ENCODE results near the gene PHF2. TPM values are rescaled to one million over a fixed set of nuclear protein-coding genes. Genes with fewer than 3 reads are reported as not detected.

Gene PHF2
- total and polyA plus RNA-seq, 2 of the 4 experiments (the other 2 are of a cell fraction): 5.9 to 9.5 TPM

DNA sequence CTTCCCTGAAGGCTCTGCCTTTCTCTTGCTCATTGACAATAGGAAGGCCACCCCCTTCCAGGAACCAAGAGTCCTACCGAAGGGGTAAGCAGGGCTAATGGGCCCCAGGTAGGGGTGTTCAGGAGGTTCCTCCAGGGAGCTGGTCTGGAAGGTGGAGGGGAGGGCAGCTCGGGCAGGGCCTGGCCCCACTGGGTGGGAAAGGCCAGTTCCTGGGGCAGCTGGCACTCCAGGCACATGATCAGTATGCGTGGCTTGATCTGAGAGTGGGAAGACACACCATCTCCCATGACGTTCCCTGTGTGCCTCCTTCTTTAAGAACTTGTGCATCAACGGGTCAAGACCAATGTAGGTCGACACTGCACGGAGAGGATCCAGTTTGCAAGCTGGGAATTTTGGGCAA lies 149.8 kb downstream of the PHF2 start:
- H2AK5ac ChIP-seq (ENCODE audit: low read depth, low read length): no peak overlapping the region

More for the DNA sequence above, 149.8 kb downstream of the PHF2 start:
- H3K9ac ChIP-seq (ENCODE audit: low read depth, low read length): no peak overlapping the region
- no peak for DNase-seq
- intact Hi-C loops (cut with micrococcal nuclease): no loop called here
- no peak overlapping the region for H3K27ac ChIP-seq (ENCODE audit: insufficient read depth, low read length)
- no peaks in the 10 kb centered on the region for H3K27me3 ChIP-seq (ENCODE audit: control insufficient read depth, insufficient read depth, low read length)
- H4K5ac ChIP-seq (ENCODE audit: low read depth, low read length): no peak overlapping the region
- no peaks in the 10 kb centered on the region for H4K20me1 ChIP-seq (ENCODE audit: insufficient read depth, low read length)
- peak overlapping the region; percentile 63 for H2AK9ac ChIP-seq (replicated peaks; ENCODE audit: low read depth, low read length, poor library complexity)
- in situ Hi-C loops (cut with MboI; ENCODE audit: low sequenced_read_pairs): loop anchor here (25.0 kb wide), 1 partner anchor 511 kb away; no protein-coding TSS in a partner anchor
- H3K4me3 ChIP-seq (ENCODE audit: insufficient read depth, low read depth, low read length): no peak overlapping the region
- H2BK120ac ChIP-seq (ENCODE audit: low read depth, low read length): no peak overlapping the region
- H2AFZ ChIP-seq (replicated peaks; ENCODE audit: low read length, poor library complexity): no peak overlapping the region
- no peak overlapping the region for H3K4me2 ChIP-seq (ENCODE audit: low read depth, low read length)
- no peaks in the 10 kb centered on the region for H3K4me1 ChIP-seq (ENCODE audit: control insufficient read depth, insufficient read depth, low read length)
- ChIA-PET POLR2A (ENCODE audit: unreplicated experiment) (no interaction called here), CTCF (no interaction called here)
- no peak overlapping the region for H2BK20ac ChIP-seq (ENCODE audit: low read depth, low read length)
- H4K8ac ChIP-seq (ENCODE audit: low read depth in 2 of 2, low read length in 2 of 2): no peak overlapping the region
- H3K18ac ChIP-seq (ENCODE audit: low read depth, low read length): no peak overlapping the region
- 68% methylated on average over 5 of the region's 7 CpGs; no CpG with 5 or more reads in 1 of the 2 experiments for WGBS, 2 experiments (ENCODE audit: extremely low coverage in 2 of 2, insufficient read length in 1 of 2)
- H3K56ac ChIP-seq (ENCODE audit: extremely low read depth, insufficient read depth, low read length): no peak overlapping the region
- no peak overlapping the region for H3K23ac ChIP-seq (ENCODE audit: low read depth, low read length)
- BruUV-seq (replicated peaks): no TSS peak
- H3K9me1 ChIP-seq (ENCODE audit: insufficient read depth, low read length): no peaks in the 10 kb centered on the region
- no peak overlapping the region for H3K4ac ChIP-seq (ENCODE audit: low read depth, low read length)
- no peak overlapping the region for H2BK15ac ChIP-seq (ENCODE audit: low read depth, low read length)
- H3K9me3 ChIP-seq (ENCODE audit: control insufficient read depth, insufficient read depth, low read length): peaks cover 2% of the 10 kb centered on the region; the same call in 1 of the 2 replicates
- dilution Hi-C loops (cut with HindIII; ENCODE audit: low sequenced_read_pairs, unreplicated experiment): no loop called here
- no peak overlapping the region for H3K14ac ChIP-seq (replicated peaks; ENCODE audit: low read depth, low read length)
- H2BK5ac ChIP-seq (ENCODE audit: low read depth, low read length, poor library complexity, severe bottlenecking): no peak overlapping the region
- H3K79me1 ChIP-seq (ENCODE audit: low read depth in 1 of 2, low read length in 2 of 2): no peaks in the 10 kb centered on the region
- H4K91ac ChIP-seq (ENCODE audit: insufficient read depth, low read depth, low read length): no peak overlapping the region
- TF ChIP-seq MAFK (IDR thresholded peaks at IDR 0.05; ENCODE audit: low read depth, low read length): no peak
- TF ChIP-seq RCOR1 (IDR thresholded peaks at IDR 0.05; ENCODE audit: insufficient replicate concordance, low read length): no peak
- no peak for TF ChIP-seq CEBPB (IDR thresholded peaks at IDR 0.05; ENCODE audit: low read depth, low read length)
- no peak for TF ChIP-seq MXI1 (IDR thresholded peaks at IDR 0.05; ENCODE audit: borderline replicate concordance, low read depth, low read length)
- no peak for TF ChIP-seq ELK1 (IDR thresholded peaks at IDR 0.05; ENCODE audit: borderline replicate concordance, low read depth, low read length)
- no peak for TF ChIP-seq MAZ (IDR thresholded peaks at IDR 0.05; ENCODE audit: borderline replicate concordance, low read depth, low read length)
- no peak for TF ChIP-seq FOS (IDR thresholded peaks at IDR 0.05; ENCODE audit: low read depth, low read length)
- TF ChIP-seq, protein P1, sequence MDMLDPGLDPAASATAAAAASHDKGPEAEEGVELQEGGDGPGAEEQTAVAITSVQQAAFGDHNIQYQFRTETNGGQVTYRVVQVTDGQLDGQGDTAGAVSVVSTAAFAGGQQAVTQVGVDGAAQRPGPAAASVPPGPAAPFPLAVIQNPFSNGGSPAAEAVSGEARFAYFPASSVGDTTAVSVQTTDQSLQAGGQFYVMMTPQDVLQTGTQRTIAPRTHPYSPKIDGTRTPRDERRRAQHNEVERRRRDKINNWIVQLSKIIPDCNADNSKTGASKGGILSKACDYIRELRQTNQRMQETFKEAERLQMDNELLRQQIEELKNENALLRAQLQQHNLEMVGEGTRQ (IDR thresholded peaks at IDR 0.05; ENCODE audit: low read depth, low read length): no peak
- TF ChIP-seq SMC3 (IDR thresholded peaks at IDR 0.05; ENCODE audit: low read depth, low read length): no peak
- no peak for TF ChIP-seq BHLHE40 (IDR thresholded peaks at IDR 0.05; ENCODE audit: low read depth, low read length)
- TF ChIP-seq CTCF (conservative IDR thresholded peaks at IDR 0.05; ENCODE audit: low read depth, low read length): no peak
- TF ChIP-seq RAD21 (IDR thresholded peaks at IDR 0.05; ENCODE audit: low read length): no peak
- no peak for TF ChIP-seq CHD1 (IDR thresholded peaks at IDR 0.05; ENCODE audit: low read depth, low read length)
- no peak for TF ChIP-seq POLR2A (IDR thresholded peaks at IDR 0.05; ENCODE audit: low read depth, low read length)
- TF ChIP-seq RFX5 (IDR thresholded peaks at IDR 0.05; ENCODE audit: low read depth, low read length): no peak
- TF ChIP-seq NFE2L2 (IDR thresholded peaks at IDR 0.05; ENCODE audit: low read depth, low read length): no peak
- ATAC-seq (ENCODE audit: low read depth): no peak
- no peaks in the 10 kb centered on the region for H3K36me3 ChIP-seq (ENCODE audit: control insufficient read depth, insufficient read depth, low read length)
